NOMO-1 treated with DMSO at 0.1 percent for 48 hours (cell line): Measurements from ENCODE around the gene CATSPERZ.
A peak's percentile ranks its signal among the peaks of the same experiment; 100 is the strongest.

Experiments
- DNase-seq: peaks from one replicate; lab custom pipeline; 2025; ENCODE audit not compliant: unreplicated experiment; lab: John Stamatoyannopoulos, UW

CATSPERZ gene

GRCh38 chr11:64340671-64341335 is 40.6 kb downstream of the CATSPERZ start:
- DNase-seq: peak; percentile 57

- no peak for DNase-seq
These were observed 41.3 kb downstream of the CATSPERZ start for GRCh38 chr11:64341429-64341828.

- peak; percentile 85 for DNase-seq
These were observed 42.0 kb downstream of the CATSPERZ start for GRCh38 chr11:64341851-64342791.

GRCh38 chr11:64342869-64343745 is 42.9 kb downstream of the CATSPERZ start:
- no peak for DNase-seq

GRCh38 chr11:64343767-64344559 is 43.8 kb downstream of the CATSPERZ start:
- DNase-seq: no peak

- no peak for DNase-seq
These were observed 44.6 kb downstream of the CATSPERZ start for GRCh38 chr11:64344787-64345186.

- DNase-seq: peak; percentile 69
These were observed 47.2 kb downstream of the CATSPERZ start for GRCh38 chr11:64347193-64347867.

- DNase-seq: no peak
These were observed 48.3 kb downstream of the CATSPERZ start for GRCh38 chr11:64348383-64349024.

- DNase-seq: no peak
These were observed 48.8 kb downstream of the CATSPERZ start for GRCh38 chr11:64349025-64349387.

- DNase-seq: no peak
These were observed 49.2 kb downstream of the CATSPERZ start for GRCh38 chr11:64349404-64349803.

- DNase-seq: no peak
These were observed 51.0 kb downstream of the CATSPERZ start for GRCh38 chr11:64351136-64351631.

- no peak for DNase-seq
These were observed 52.2 kb downstream of the CATSPERZ start for GRCh38 chr11:64352099-64352994.

- no peak for DNase-seq
These were observed 53.0 kb downstream of the CATSPERZ start for GRCh38 chr11:64352995-64353714.

GRCh38 chr11:64353715-64354506 is 53.8 kb downstream of the CATSPERZ start:
- DNase-seq: no peak
